ENCODE data around the gene GLP1R. TPM values are rescaled to one million over a fixed set of nuclear protein-coding genes. Genes with fewer than 3 reads are reported as not detected.

GLP1R gene
- total and polyA plus RNA-seq, 2 of the 13 experiments (the other 11 are each of a cell fraction or from before 2014, with no cell fraction given): not detected

- TF ChIP-seq ZBTB39 (CRISPR knock-in tag; IDR thresholded peaks at IDR 0.05): no peak
- peak; percentile 84 for TF ChIP-seq ZNF781 (CRISPR knock-in tag; IDR thresholded peaks at IDR 0.05; ENCODE audit: borderline replicate concordance, not compliant biosample characterization)
- no peak for TF ChIP-seq ZBTB4 (CRISPR knock-in tag; IDR thresholded peaks at IDR 0.05; ENCODE audit: borderline replicate concordance)
- TF ChIP-seq SMAD3 (CRISPR knock-in tag; IDR thresholded peaks at IDR 0.05): peak; percentile 91; the same call in 1 of the 2 replicates
- no peak for TF ChIP-seq ZNF136 (CRISPR knock-in tag; IDR thresholded peaks at IDR 0.05; ENCODE audit: low read depth)
- no peak for TF ChIP-seq XBP1 (CRISPR knock-in tag; IDR thresholded peaks at IDR 0.05)
- 0 out of 2 replicates have a peak, but pooled peaks have one; percentile 21 for TF ChIP-seq ZNF264 (CRISPR knock-in tag; IDR thresholded peaks at IDR 0.05)
- 0 out of 2 replicates have a peak, but pooled peaks have one; percentile 28 for TF ChIP-seq PPARG (CRISPR knock-in tag; conservative IDR thresholded peaks at IDR 0.05)
- no peak for TF ChIP-seq ELK4 (CRISPR knock-in tag; IDR thresholded peaks at IDR 0.05; ENCODE audit: borderline replicate concordance)
- peak; percentile 62; the same call in 1 of the 2 replicates for TF ChIP-seq KLF12 (CRISPR knock-in tag; IDR thresholded peaks at IDR 0.05; ENCODE audit: borderline replicate concordance)
- no peak for TF ChIP-seq ATM (IDR thresholded peaks at IDR 0.05; ENCODE audit: borderline replicate concordance)
- TF ChIP-seq ERF (CRISPR knock-in tag; IDR thresholded peaks at IDR 0.05): peak; percentile 82
- TF ChIP-seq TGIF2 (CRISPR knock-in tag; IDR thresholded peaks at IDR 0.05): 0 out of 2 replicates have a peak, but pooled peaks have one; percentile 53
- no peak for TF ChIP-seq ZNF276 (CRISPR knock-in tag; IDR thresholded peaks at IDR 0.05; ENCODE audit: low read depth)
- no peak for TF ChIP-seq TMF1 (CRISPR knock-in tag; IDR thresholded peaks at IDR 0.05; ENCODE audit: low read depth)
- no peak for TF ChIP-seq BATF2 (CRISPR knock-in tag; IDR thresholded peaks at IDR 0.05)
- 0 out of 2 replicates have a peak, but pooled peaks have one; percentile 56 for TF ChIP-seq ZNF280D (CRISPR knock-in tag; IDR thresholded peaks at IDR 0.05)
Observed at GRCh38 chr6:39137245-39137644, 88.7 kb downstream of the GLP1R start (continued).
